Activated T-helper 17 cell treated with anti-CD3 and anti-CD28 coated beads, Interleukin-2, amount 50 U/mL, for 72 hours (primary cell): ENCODE data around the gene PDIA6. TPM values are rescaled to one million over a fixed set of nuclear protein-coding genes. Genes with fewer than 3 reads are reported as not detected.

Experiments used
- ATAC-seq: fragments of 150-1000 bp; cut with Tn5 transposase; replicated peaks from 2 replicates; pipeline ENCODE4 v1.10.0; 2021; ENCODE audit warnings: mild to moderate bottlenecking, moderate library complexity
- H3K27ac Mint-ChIP-seq: one replicate; pipeline ENCODE4 v1.8.0; 2022; ENCODE audit warnings: mixed read lengths
- H3K27me3 Mint-ChIP-seq: one replicate; pipeline ENCODE4 v1.8.0; 2022; ENCODE audit warnings: mixed read lengths
- H3K36me3 Mint-ChIP-seq: one replicate; pipeline ENCODE4 v1.8.0; 2022; ENCODE audit warnings: low read depth, mild to moderate bottlenecking, mixed read lengths
- H3K4me1 Mint-ChIP-seq: one replicate; pipeline ENCODE4 v1.8.0; 2022; ENCODE audit warnings: mixed read lengths
- H3K4me3 Mint-ChIP-seq: one replicate; pipeline ENCODE4 v1.8.0; 2022; ENCODE audit warnings: mild to moderate bottlenecking, mixed read lengths
- H3K9me3 Mint-ChIP-seq: one replicate; pipeline ENCODE4 v1.8.0; 2022; ENCODE audit warnings: mixed read lengths
- total RNA-seq, 2 donors: library from RNA; stranded (reverse); gene quantifications; one replicate each; pipeline ENCODE4 v1.2.3, GENCODE V29; 2022

Gene PDIA6
- total RNA-seq, 2 donors from 2014 or later: 129 to 206 TPM

GRCh38 chr2:10761591-10761990, 51.0 kb downstream of the PDIA6 start:
- no peak for ATAC-seq
- no peaks in the 10 kb centered on the region for H3K36me3 Mint-ChIP-seq
- no peak overlapping the region for H3K4me3 Mint-ChIP-seq
- no peak overlapping the region for H3K27ac Mint-ChIP-seq
- H3K4me1 Mint-ChIP-seq: no peaks in the 10 kb centered on the region
- H3K27me3 Mint-ChIP-seq: no peaks in the 10 kb centered on the region
- no peaks in the 10 kb centered on the region for H3K9me3 Mint-ChIP-seq

GRCh38 chr2:10760794-10761504, 51.6 kb downstream of the PDIA6 start:
- Mint-ChIP-seq H3K4me3 (no peak overlapping the region), H3K4me1 (no peaks in the 10 kb centered on the region), H3K27me3 (no peaks in the 10 kb centered on the region), H3K36me3 (no peaks in the 10 kb centered on the region), H3K27ac (no peak overlapping the region), H3K9me3 (no peaks in the 10 kb centered on the region)
- ATAC-seq: no peak

GRCh38 chr2:10759151-10759714, 53.4 kb downstream of the PDIA6 start:
- no peaks in the 10 kb centered on the region for H3K36me3 Mint-ChIP-seq
- no peak for ATAC-seq
- no peaks in the 10 kb centered on the region for H3K27me3 Mint-ChIP-seq
- H3K27ac Mint-ChIP-seq: no peak overlapping the region
- no peak overlapping the region for H3K4me3 Mint-ChIP-seq
- H3K4me1 Mint-ChIP-seq: no peaks in the 10 kb centered on the region
- H3K9me3 Mint-ChIP-seq: no peaks in the 10 kb centered on the region

GRCh38 chr2:10757814-10758286, 54.7 kb downstream of the PDIA6 start:
- Mint-ChIP-seq H3K4me3 (no peak overlapping the region), H3K9me3 (no peaks in the 10 kb centered on the region), H3K27me3 (no peaks in the 10 kb centered on the region), H3K27ac (no peak overlapping the region), H3K4me1 (no peaks in the 10 kb centered on the region), H3K36me3 (no peaks in the 10 kb centered on the region)
- no peak for ATAC-seq

GRCh38 chr2:10755621-10756020, 57.0 kb downstream of the PDIA6 start:
- no peak overlapping the region for H3K4me3 Mint-ChIP-seq
- ATAC-seq: no peak
- H3K27me3 Mint-ChIP-seq: no peaks in the 10 kb centered on the region
- no peaks in the 10 kb centered on the region for H3K9me3 Mint-ChIP-seq
- H3K27ac Mint-ChIP-seq: no peak overlapping the region
- H3K36me3 Mint-ChIP-seq: no peaks in the 10 kb centered on the region
- H3K4me1 Mint-ChIP-seq: no peaks in the 10 kb centered on the region

- H3K27me3 Mint-ChIP-seq: no peaks in the 10 kb centered on the region
- no peak for ATAC-seq
Observed at GRCh38 chr2:10753876-10754275, 58.7 kb downstream of the PDIA6 start.

GRCh38 chr2:10753156-10753555, 59.4 kb downstream of the PDIA6 start:
- Mint-ChIP-seq H3K4me1 (no peaks in the 10 kb centered on the region), H3K27me3 (no peaks in the 10 kb centered on the region), H3K9me3 (no peaks in the 10 kb centered on the region), H3K36me3 (no peaks in the 10 kb centered on the region), H3K4me3 (no peak overlapping the region), H3K27ac (no peak overlapping the region)
- ATAC-seq: no peak

More at GRCh38 chr2:10753876-10754275, 58.7 kb downstream of the PDIA6 start:
- H3K4me3 Mint-ChIP-seq: no peak overlapping the region
- no peak overlapping the region for H3K27ac Mint-ChIP-seq
- no peaks in the 10 kb centered on the region for H3K9me3 Mint-ChIP-seq
- H3K4me1 Mint-ChIP-seq: no peaks in the 10 kb centered on the region
- H3K36me3 Mint-ChIP-seq: no peaks in the 10 kb centered on the region

GRCh38 chr2:10752236-10752635, 60.3 kb downstream of the PDIA6 start:
- no peaks in the 10 kb centered on the region for H3K9me3 Mint-ChIP-seq
- H3K4me3 Mint-ChIP-seq: no peak overlapping the region
- H3K27ac Mint-ChIP-seq: no peak overlapping the region
- no peak for ATAC-seq
- H3K27me3 Mint-ChIP-seq: no peaks in the 10 kb centered on the region
- H3K4me1 Mint-ChIP-seq: no peaks in the 10 kb centered on the region
- H3K36me3 Mint-ChIP-seq: no peaks in the 10 kb centered on the region

- H3K4me3 Mint-ChIP-seq: no peak overlapping the region
- no peaks in the 10 kb centered on the region for H3K27me3 Mint-ChIP-seq
- ATAC-seq: no peak
- peaks cover 3% of the 10 kb centered on the region for H3K4me1 Mint-ChIP-seq
- H3K36me3 Mint-ChIP-seq: no peaks in the 10 kb centered on the region
- no peaks in the 10 kb centered on the region for H3K9me3 Mint-ChIP-seq
- H3K27ac Mint-ChIP-seq: no peak overlapping the region
Observed at GRCh38 chr2:10750610-10751009, 62.0 kb downstream of the PDIA6 start.

- no peak overlapping the region for H3K4me3 Mint-ChIP-seq
- no peaks in the 10 kb centered on the region for H3K27me3 Mint-ChIP-seq
- peaks cover 6% of the 10 kb centered on the region for H3K4me1 Mint-ChIP-seq
- no peaks in the 10 kb centered on the region for H3K36me3 Mint-ChIP-seq
- H3K27ac Mint-ChIP-seq: no peak overlapping the region
- no peaks in the 10 kb centered on the region for H3K9me3 Mint-ChIP-seq
- ATAC-seq: no peak
Observed at GRCh38 chr2:10742666-10743065, 69.9 kb downstream of the PDIA6 start.

- no peak overlapping the region for H3K27ac Mint-ChIP-seq
- H3K4me1 Mint-ChIP-seq: peaks cover 6% of the 10 kb centered on the region
- H3K4me3 Mint-ChIP-seq: no peak overlapping the region
- H3K27me3 Mint-ChIP-seq: no peaks in the 10 kb centered on the region
- H3K9me3 Mint-ChIP-seq: no peaks in the 10 kb centered on the region
- ATAC-seq: no peak
- no peaks in the 10 kb centered on the region for H3K36me3 Mint-ChIP-seq
Observed at GRCh38 chr2:10741139-10741538, 71.4 kb downstream of the PDIA6 start.

- no peaks in the 10 kb centered on the region for H3K9me3 Mint-ChIP-seq
- no peak overlapping the region for H3K27ac Mint-ChIP-seq
- ATAC-seq: no peak
- H3K36me3 Mint-ChIP-seq: no peaks in the 10 kb centered on the region
- no peaks in the 10 kb centered on the region for H3K4me1 Mint-ChIP-seq
- H3K4me3 Mint-ChIP-seq: no peak overlapping the region
- no peaks in the 10 kb centered on the region for H3K27me3 Mint-ChIP-seq
Observed at GRCh38 chr2:10740226-10740625, 72.4 kb downstream of the PDIA6 start.

- no peaks in the 10 kb centered on the region for H3K9me3 Mint-ChIP-seq
- H3K27me3 Mint-ChIP-seq: no peaks in the 10 kb centered on the region
- H3K4me1 Mint-ChIP-seq: no peaks in the 10 kb centered on the region
- no peak overlapping the region for H3K27ac Mint-ChIP-seq
- no peak for ATAC-seq
- no peaks in the 10 kb centered on the region for H3K36me3 Mint-ChIP-seq
- no peak overlapping the region for H3K4me3 Mint-ChIP-seq
Observed at GRCh38 chr2:10738192-10738591, 74.4 kb downstream of the PDIA6 start.

GRCh38 chr2:10733980-10734379, 78.6 kb downstream of the PDIA6 start:
- no peaks in the 10 kb centered on the region for H3K27me3 Mint-ChIP-seq
- no peaks in the 10 kb centered on the region for H3K4me1 Mint-ChIP-seq
- no peaks in the 10 kb centered on the region for H3K9me3 Mint-ChIP-seq
- H3K4me3 Mint-ChIP-seq: no peak overlapping the region
- no peak for ATAC-seq
- no peak overlapping the region for H3K27ac Mint-ChIP-seq
- H3K36me3 Mint-ChIP-seq: no peaks in the 10 kb centered on the region

GRCh38 chr2:10733566-10733925, 79.0 kb downstream of the PDIA6 start:
- Mint-ChIP-seq H3K4me1 (no peaks in the 10 kb centered on the region), H3K4me3 (no peak overlapping the region), H3K36me3 (no peaks in the 10 kb centered on the region), H3K27ac (no peak overlapping the region), H3K27me3 (no peaks in the 10 kb centered on the region), H3K9me3 (no peaks in the 10 kb centered on the region)
- no peak for ATAC-seq
